GM13977 (cell line): Measurements from ENCODE around the gene SYT11.

Experiments used
- DNase-seq: peaks from one replicate; pipeline ENCODE4 v3.0.0; 2012; ENCODE audit warnings: low spot score
- CTCF ChIP-seq: IDR thresholded peaks from 2 replicates; pipeline ENCODE4 v1.5.1; 2012; ENCODE audit warnings: mild to moderate bottlenecking, control low read depth; ENCODE audit not compliant: insufficient read depth; ENCODE audit errors: extremely low read depth, missing control alignments
- in situ Hi-C: fragments of 300-500 bp; cut with MboI; formaldehyde crosslinking; loops from one replicate; pipeline ENCODE4 v1.12.0; 2022; ENCODE audit warnings: low sequenced_read_pairs, low pct_unique_long_range_greater_than_20kb, mixed read lengths, inconsistent platforms; ENCODE audit not compliant: unreplicated experiment

Gene SYT11

GRCh38 chr1:155897746-155898145 is 38.4 kb downstream of the SYT11 start:
- in situ Hi-C loops: no loop called here
- DNase-seq: no peak
- TF ChIP-seq CTCF: no peak

GRCh38 chr1:155898888-155899287 is 39.5 kb downstream of the SYT11 start:
- in situ Hi-C loops: no loop called here
- DNase-seq: no peak
- TF ChIP-seq CTCF: no peak

- no peak for TF ChIP-seq CTCF
- in situ Hi-C loops: no loop called here
- DNase-seq: no peak
These were observed 40.3 kb downstream of the SYT11 start for GRCh38 chr1:155899683-155900082.

- no peak for TF ChIP-seq CTCF
- in situ Hi-C loops: no loop called here
- no peak for DNase-seq
These were observed 40.8 kb downstream of the SYT11 start for GRCh38 chr1:155900161-155900560.

- DNase-seq: no peak
- in situ Hi-C loops: no loop called here
- TF ChIP-seq CTCF: no peak
These were observed 44.9 kb downstream of the SYT11 start for GRCh38 chr1:155904261-155904660.

- TF ChIP-seq CTCF: no peak
- no peak for DNase-seq
- in situ Hi-C loops: no loop called here
These were observed 50.5 kb downstream of the SYT11 start for GRCh38 chr1:155909894-155910293.

- peak; percentile 44 for DNase-seq
- in situ Hi-C loops: no loop called here
- TF ChIP-seq CTCF: peak; percentile 22
These were observed 51.3 kb downstream of the SYT11 start for GRCh38 chr1:155910621-155911121.
